Activated T-cell treated with anti-CD3 and anti-CD28 coated beads, Interleukin-2, amount 50 U/mL, for 24 hours (primary cell): ENCODE data around the gene ANO3.

Experiments
- DNase-seq: peaks from one replicate; pipeline ENCODE4 v3.0.0-alpha.2; 2020
- H3K27ac Mint-ChIP-seq: 2 replicates; pipeline ENCODE4 v1.8.0; 2020; ENCODE audit warnings: mild to moderate bottlenecking, mixed read lengths
- H3K27me3 Mint-ChIP-seq: 2 replicates; pipeline ENCODE4 v1.8.0; 2020; ENCODE audit warnings: mixed read lengths
- H3K36me3 Mint-ChIP-seq: 2 replicates; pipeline ENCODE4 v1.8.0; 2020; ENCODE audit warnings: low read depth, mixed read lengths
- H3K4me1 Mint-ChIP-seq: 2 replicates; pipeline ENCODE4 v1.8.0; 2020; ENCODE audit warnings: low read depth, mixed read lengths
- H3K4me3 Mint-ChIP-seq: 2 replicates; pipeline ENCODE4 v1.8.0; 2020; ENCODE audit warnings: mild to moderate bottlenecking, moderate library complexity, mixed read lengths
- H3K9me3 Mint-ChIP-seq: 2 replicates; pipeline ENCODE4 v1.8.0; 2020; ENCODE audit warnings: mixed read lengths

ANO3 gene

DNA sequence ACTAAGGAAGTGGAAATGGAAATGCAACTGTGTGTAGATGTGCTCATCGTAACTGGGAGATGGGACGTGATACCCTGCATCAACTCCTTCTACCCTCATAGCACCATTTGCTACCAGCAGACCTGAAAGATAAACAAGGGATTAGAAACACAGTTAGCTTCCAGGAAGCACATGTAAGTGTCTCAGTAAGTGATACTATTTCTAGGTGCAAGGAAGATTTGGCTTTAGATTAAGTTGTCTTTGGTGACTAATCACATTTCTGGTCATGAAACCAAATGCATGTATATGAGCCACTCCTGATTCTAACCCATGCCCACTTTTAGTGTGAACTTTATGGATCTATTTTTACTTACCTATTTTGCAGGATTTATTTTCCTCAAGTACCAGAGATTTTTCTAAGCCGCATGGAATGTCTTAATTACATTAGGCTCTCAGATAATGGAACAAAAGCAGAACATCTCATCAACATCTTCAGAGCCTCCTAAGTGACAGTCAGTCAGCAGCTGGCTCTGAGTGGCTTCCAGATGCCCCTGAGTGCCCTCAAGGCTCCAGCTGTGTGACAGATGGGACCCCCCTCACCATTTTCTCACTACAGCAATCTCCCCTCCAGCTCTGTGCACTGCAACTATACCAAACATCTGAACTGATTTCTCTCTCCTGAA, 368.8 kb downstream of the ANO3 start:
- H3K4me1 Mint-ChIP-seq, result no peaks in the 10 kb centered on the region
- no peaks in the 10 kb centered on the region for H3K27me3 Mint-ChIP-seq
- no peaks in the 10 kb centered on the region for H3K9me3 Mint-ChIP-seq
- no peak overlapping the region for H3K27ac Mint-ChIP-seq
- DNase-seq, result no peak
- H3K4me3 Mint-ChIP-seq, result no peak overlapping the region
- no peaks in the 10 kb centered on the region for H3K36me3 Mint-ChIP-seq

DNA sequence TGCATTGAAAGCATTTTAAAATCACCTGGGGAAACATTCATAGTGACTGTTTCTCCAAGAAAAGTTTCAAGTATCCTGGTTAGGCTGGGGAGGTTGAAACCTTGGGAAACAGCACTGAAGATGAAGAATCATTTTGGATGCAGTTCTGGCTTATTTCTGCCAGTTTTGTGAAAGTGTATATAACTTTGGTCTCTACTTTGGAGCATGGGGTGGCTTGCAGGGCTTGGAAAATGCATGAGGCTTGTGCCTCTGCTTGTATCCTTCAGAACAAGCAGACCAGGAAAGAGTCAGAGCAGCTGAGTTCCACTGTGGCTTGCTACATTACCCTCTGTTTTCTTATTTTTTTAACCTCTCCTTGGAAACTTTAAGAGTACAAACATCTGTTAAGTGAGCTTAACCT, 370.5 kb downstream of the ANO3 start:
- no peak for DNase-seq
- Mint-ChIP-seq H3K9me3 (no peaks in the 10 kb centered on the region), H3K4me3 (no peak overlapping the region), H3K4me1 (no peaks in the 10 kb centered on the region), H3K27me3 (no peaks in the 10 kb centered on the region), H3K27ac (no peak overlapping the region), H3K36me3 (no peaks in the 10 kb centered on the region)

GRCh38 chr11:26703411-26704191, 371.7 kb downstream of the ANO3 start:
- DNase-seq, result no peak
- no peaks in the 10 kb centered on the region for H3K27me3 Mint-ChIP-seq
- H3K27ac Mint-ChIP-seq, result no peak overlapping the region
- H3K9me3 Mint-ChIP-seq, result no peaks in the 10 kb centered on the region
- no peaks in the 10 kb centered on the region for H3K4me1 Mint-ChIP-seq
- no peaks in the 10 kb centered on the region for H3K36me3 Mint-ChIP-seq
- no peak overlapping the region for H3K4me3 Mint-ChIP-seq

DNA sequence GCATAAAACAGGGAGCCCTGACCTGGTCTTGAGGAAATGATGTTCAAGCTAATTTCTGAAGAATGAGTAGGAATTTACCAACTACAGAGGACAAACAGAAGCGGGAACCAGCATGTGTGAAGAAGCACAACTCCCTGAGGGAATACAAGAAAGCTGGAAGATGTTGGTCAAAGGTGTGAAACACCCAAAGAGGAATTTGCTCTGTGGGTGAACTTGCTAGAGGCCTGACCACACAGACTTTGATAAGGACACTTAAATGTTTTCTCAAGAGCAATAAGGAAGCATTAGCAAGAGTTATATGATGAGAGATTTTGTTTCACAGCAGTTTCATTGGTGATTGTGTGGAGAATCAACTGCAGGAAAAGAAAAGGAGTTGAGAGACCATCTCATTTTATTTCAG, 372.3 kb downstream of the ANO3 start:
- no peak overlapping the region for H3K27ac Mint-ChIP-seq
- DNase-seq, result no peak
- no peaks in the 10 kb centered on the region for H3K27me3 Mint-ChIP-seq
- H3K36me3 Mint-ChIP-seq, result no peaks in the 10 kb centered on the region
- H3K9me3 Mint-ChIP-seq, result no peaks in the 10 kb centered on the region
- no peak overlapping the region for H3K4me3 Mint-ChIP-seq
- H3K4me1 Mint-ChIP-seq, result no peaks in the 10 kb centered on the region

- Mint-ChIP-seq H3K9me3 (no peaks in the 10 kb centered on the region), H3K27ac (no peak overlapping the region), H3K27me3 (no peaks in the 10 kb centered on the region), H3K36me3 (no peaks in the 10 kb centered on the region), H3K4me3 (no peak overlapping the region), H3K4me1 (no peaks in the 10 kb centered on the region)
- no peak for DNase-seq
Measured at GRCh38 chr11:26706181-26706580, 374.3 kb downstream of the ANO3 start.

DNA sequence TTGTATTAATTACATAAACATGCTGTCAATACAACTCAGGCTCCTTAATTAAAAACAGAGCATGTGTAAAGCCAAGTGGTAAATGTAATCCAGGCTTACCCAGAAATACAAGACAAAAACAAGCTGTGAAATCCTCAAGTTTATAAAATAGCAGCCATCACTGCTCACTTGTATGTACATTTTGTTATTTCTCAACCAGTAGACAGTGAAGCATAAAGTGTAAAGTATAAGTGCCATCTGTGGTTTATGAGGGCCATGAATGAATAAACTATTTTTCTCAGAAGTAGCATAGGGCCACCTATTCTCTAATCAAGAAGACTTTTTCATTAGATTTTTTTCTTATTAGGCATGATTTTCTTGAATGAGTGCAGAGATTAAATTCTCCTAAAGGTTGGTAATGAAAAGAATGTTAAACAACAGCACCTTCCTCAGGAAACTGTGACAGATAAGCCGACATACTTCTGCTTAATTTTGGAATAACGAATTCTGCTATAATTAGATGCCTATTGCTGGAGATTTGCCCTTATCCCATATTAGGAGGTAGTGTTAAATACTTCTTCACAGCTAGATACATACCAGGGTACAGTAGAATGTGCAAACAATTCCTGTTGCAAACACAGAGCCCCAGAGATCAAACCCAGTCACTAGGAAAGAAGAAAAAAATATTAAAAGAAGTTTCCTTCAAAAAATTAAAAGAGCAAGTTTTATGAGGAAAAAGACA, 377.0 kb downstream of the ANO3 start:
- Mint-ChIP-seq H3K27ac (no peak overlapping the region), H3K4me3 (no peak overlapping the region), H3K36me3 (no peaks in the 10 kb centered on the region), H3K4me1 (no peaks in the 10 kb centered on the region), H3K27me3 (no peaks in the 10 kb centered on the region), H3K9me3 (peaks cover 4% of the 10 kb centered on the region)
- DNase-seq, result no peak

DNA sequence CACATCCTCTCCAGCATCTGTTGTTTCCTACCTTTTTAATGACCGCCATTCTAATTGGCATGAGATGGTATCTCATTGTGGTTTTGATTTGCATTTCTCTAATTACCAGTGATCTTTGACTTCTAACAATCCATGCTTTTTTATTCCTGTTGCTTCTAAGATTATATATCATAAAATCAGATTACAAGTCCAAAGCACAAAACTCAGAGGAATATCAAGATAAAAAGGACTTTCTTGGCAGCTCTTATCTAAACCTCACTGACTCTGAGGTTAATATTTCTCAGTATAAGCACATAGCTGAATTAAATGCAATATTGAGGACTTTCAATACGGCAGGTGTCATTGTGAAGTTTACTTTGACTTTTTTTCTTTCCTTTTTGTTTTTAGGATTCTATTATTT, 378.6 kb downstream of the ANO3 start:
- no peak for DNase-seq
- no peaks in the 10 kb centered on the region for H3K4me1 Mint-ChIP-seq
- peaks cover 4% of the 10 kb centered on the region for H3K9me3 Mint-ChIP-seq
- no peak overlapping the region for H3K27ac Mint-ChIP-seq
- H3K4me3 Mint-ChIP-seq, result no peak overlapping the region
- no peaks in the 10 kb centered on the region for H3K36me3 Mint-ChIP-seq
- no peaks in the 10 kb centered on the region for H3K27me3 Mint-ChIP-seq

DNA sequence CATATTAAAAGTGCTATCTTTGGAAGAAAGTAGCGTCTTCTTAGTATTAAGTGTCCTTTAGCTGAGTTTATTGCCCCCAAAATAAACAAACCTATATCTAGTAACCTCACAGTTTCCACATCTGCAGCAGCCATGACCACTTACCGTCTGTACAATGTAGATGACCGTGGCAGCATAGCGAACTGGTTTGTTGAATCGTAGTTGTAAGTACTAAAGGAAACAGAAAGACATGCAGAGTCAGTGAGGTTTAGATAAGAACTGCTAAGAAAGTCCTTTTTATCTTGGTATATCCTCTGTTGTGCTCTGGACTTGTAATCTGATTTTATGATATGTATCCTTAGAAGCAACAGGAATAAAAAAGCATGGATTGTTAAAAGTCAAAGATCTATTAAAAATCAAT, 380.6 kb downstream of the ANO3 start:
- H3K4me3 Mint-ChIP-seq, result no peak overlapping the region
- peaks cover 4% of the 10 kb centered on the region for H3K9me3 Mint-ChIP-seq
- H3K36me3 Mint-ChIP-seq, result no peaks in the 10 kb centered on the region
- H3K27ac Mint-ChIP-seq, result no peak overlapping the region
- H3K27me3 Mint-ChIP-seq, result no peaks in the 10 kb centered on the region
- DNase-seq, result no peak
- H3K4me1 Mint-ChIP-seq, result no peaks in the 10 kb centered on the region
